MM.1S (cell line): ENCODE data around the gene BORCS6.

ENCODE experiments used
- EZH2 ChIP-seq: fragments of 300-600 bp; sonication (generic); optimal IDR thresholded peaks from 2 replicates; pipeline ENCODE3; 2017; ENCODE audit warnings: low read depth, mild to moderate bottlenecking, antibody characterized with exemption, low read length, mixed read lengths
- EZH2phosphoT487 ChIP-seq: fragments of 300-600 bp; sonication (generic); IDR thresholded peaks from 2 replicates; pipeline ENCODE4 v1.6.1; 2018; ENCODE audit warnings: antibody characterized with exemption, low read length
- TF ChIP-seq, protein P1 (sequence below): fragments of 300-600 bp; sonication (generic); IDR thresholded peaks from 2 replicates; pipeline ENCODE4 v1.5.1; 2016; ENCODE audit warnings: antibody characterized with exemption, low read length, mixed read lengths

- TF ChIP-seq, protein P1, sequence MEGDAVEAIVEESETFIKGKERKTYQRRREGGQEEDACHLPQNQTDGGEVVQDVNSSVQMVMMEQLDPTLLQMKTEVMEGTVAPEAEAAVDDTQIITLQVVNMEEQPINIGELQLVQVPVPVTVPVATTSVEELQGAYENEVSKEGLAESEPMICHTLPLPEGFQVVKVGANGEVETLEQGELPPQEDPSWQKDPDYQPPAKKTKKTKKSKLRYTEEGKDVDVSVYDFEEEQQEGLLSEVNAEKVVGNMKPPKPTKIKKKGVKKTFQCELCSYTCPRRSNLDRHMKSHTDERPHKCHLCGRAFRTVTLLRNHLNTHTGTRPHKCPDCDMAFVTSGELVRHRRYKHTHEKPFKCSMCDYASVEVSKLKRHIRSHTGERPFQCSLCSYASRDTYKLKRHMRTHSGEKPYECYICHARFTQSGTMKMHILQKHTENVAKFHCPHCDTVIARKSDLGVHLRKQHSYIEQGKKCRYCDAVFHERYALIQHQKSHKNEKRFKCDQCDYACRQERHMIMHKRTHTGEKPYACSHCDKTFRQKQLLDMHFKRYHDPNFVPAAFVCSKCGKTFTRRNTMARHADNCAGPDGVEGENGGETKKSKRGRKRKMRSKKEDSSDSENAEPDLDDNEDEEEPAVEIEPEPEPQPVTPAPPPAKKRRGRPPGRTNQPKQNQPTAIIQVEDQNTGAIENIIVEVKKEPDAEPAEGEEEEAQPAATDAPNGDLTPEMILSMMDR, result no peak
- TF ChIP-seq EZH2 (no peak), EZH2phosphoT487 (no peak)
Measured at GRCh38 chr17:8138374-8138671, 51.7 kb downstream of the BORCS6 start.
